Measurements from ENCODE around the gene SPRN.

DNA sequence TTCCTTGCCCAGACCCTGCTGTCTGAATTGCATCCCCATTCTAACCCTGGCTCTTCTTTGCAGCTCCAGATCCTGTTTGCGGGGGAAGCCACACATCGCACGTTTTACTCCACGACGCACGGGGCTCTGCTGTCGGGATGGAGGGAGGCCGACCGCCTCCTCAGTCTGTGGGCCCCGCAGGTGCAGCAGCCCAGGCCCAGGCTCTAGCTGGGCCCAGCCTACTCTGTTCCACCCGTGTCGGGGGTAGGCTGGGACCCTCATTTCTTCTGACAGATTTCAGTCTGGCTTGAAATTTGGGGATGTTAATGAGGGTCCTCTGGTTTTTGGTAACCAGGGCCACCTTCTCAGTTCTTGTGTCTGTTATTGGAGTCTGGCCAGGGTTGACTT lies 33.2 kb downstream of the SPRN start:
- TF ChIP-seq CTCF (IDR thresholded peaks at IDR 0.05) (no peak), POLR2A (IDR thresholded peaks at IDR 0.05) (no peak)

Data from right lobe of liver (tissue), 4 donors.